ENCODE results near the gene SLC25A53.
"Not testable (repeated sequence)": the region's sequence is repeated elsewhere in the genome, so short reads cannot be mapped to it uniquely, and the experiment has no call there.

Gene SLC25A53

GRCh38 chrX:104075778-104076445, 80.9 kb downstream of the SLC25A53 start, which contains the start of gene TMSB15C:
Gene TMSB15C, minus strand, starts transcription at chrX:104076236.
- not testable (repeated sequence) for DNase-seq (ENCODE audit: low spot score)

- not testable (repeated sequence) for DNase-seq (ENCODE audit: low spot score)
These were observed 94.2 kb downstream of the SLC25A53 start for GRCh38 chrX:104062636-104063035.

- DNase-seq (ENCODE audit: low spot score) = not testable (repeated sequence)
These were observed 101.9 kb downstream of the SLC25A53 start for GRCh38 chrX:104054956-104055355.

Measured in HuH-7 (cell line).